Stomach smooth muscle (tissue), 2 donors: ENCODE results near the gene NMBR.
"Not testable (repeated sequence)": the region's sequence is repeated elsewhere in the genome, so short reads cannot be mapped to it uniquely, and the experiment has no call there.

Experiments
- H3K27ac ChIP-seq: one replicate; pipeline ENCODE4 v1.7.0; 2013; ENCODE audit warnings: mild to moderate bottlenecking, low read length, inconsistent platforms
- H3K27me3 ChIP-seq, 2 donors: one replicate each; pipeline ENCODE4 v1.7.0; 2013; ENCODE audit warnings: low read length in 2 of 2; ENCODE audit not compliant: insufficient read depth in 2 of 2, control insufficient read depth in 1 of 2
- H3K36me3 ChIP-seq, 2 donors: one replicate each; pipeline ENCODE4 v1.7.0; 2013; ENCODE audit warnings: low read length in 2 of 2; ENCODE audit not compliant: control insufficient read depth in 2 of 2, insufficient read depth in 2 of 2
- H3K4me1 ChIP-seq: one replicate; pipeline ENCODE4 v1.7.0; 2013; ENCODE audit warnings: low read length; ENCODE audit not compliant: control insufficient read depth, insufficient read depth
- H3K4me3 ChIP-seq, 2 donors: one replicate each; pipeline ENCODE4 v1.7.0; 2013; ENCODE audit warnings: low read length in 2 of 2
- H3K9ac ChIP-seq, 2 donors: one replicate each; pipeline ENCODE4 v1.7.0; 2013; ENCODE audit warnings: low read length in 2 of 2, mild to moderate bottlenecking in 1 of 2
- H3K9me3 ChIP-seq, 2 donors: one replicate each; pipeline ENCODE4 v1.7.0; 2013; ENCODE audit warnings: low read length in 2 of 2; ENCODE audit not compliant: control insufficient read depth in 2 of 2
- donor health status: healthy.
- donor health status: Pancreatic carcinoma.

NMBR gene

GRCh38 chr6:142155091-142155490, 8.2 kb upstream of the NMBR start:
- no peak overlapping the region for H3K4me3 ChIP-seq
- H3K27me3 ChIP-seq, result no peaks in the 10 kb centered on the region
- H3K9me3 ChIP-seq, result no peaks in the 10 kb centered on the region
- H3K27ac ChIP-seq, result no peak overlapping the region
- H3K9ac ChIP-seq, result no peak overlapping the region
- no peaks in the 10 kb centered on the region for H3K36me3 ChIP-seq
- H3K4me1 ChIP-seq, result no peaks in the 10 kb centered on the region

GRCh38 chr6:142154336-142154735, 7.4 kb upstream of the NMBR start:
- H3K27me3 ChIP-seq, result no peaks in the 10 kb centered on the region
- no peak overlapping the region for H3K9ac ChIP-seq
- no peak overlapping the region for H3K4me3 ChIP-seq
- H3K27ac ChIP-seq, result no peak overlapping the region
- no peaks in the 10 kb centered on the region for H3K36me3 ChIP-seq
- no peaks in the 10 kb centered on the region for H3K4me1 ChIP-seq
- no peaks in the 10 kb centered on the region for H3K9me3 ChIP-seq

GRCh38 chr6:142153196-142153595, 6.3 kb upstream of the NMBR start:
- no peaks in the 10 kb centered on the region for H3K9me3 ChIP-seq
- no peaks in the 10 kb centered on the region for H3K36me3 ChIP-seq
- no peak overlapping the region for H3K4me3 ChIP-seq
- H3K27ac ChIP-seq, result no peak overlapping the region
- H3K27me3 ChIP-seq, result no peaks in the 10 kb centered on the region
- peaks cover 1% of the 10 kb centered on the region for H3K4me1 ChIP-seq
- no peak overlapping the region for H3K9ac ChIP-seq

GRCh38 chr6:142152746-142153145, 5.8 kb upstream of the NMBR start:
- peaks cover 4% of the 10 kb centered on the region for H3K4me1 ChIP-seq
- no peaks in the 10 kb centered on the region for H3K36me3 ChIP-seq
- no peak overlapping the region for H3K27ac ChIP-seq

GRCh38 chr6:142141531-142141930, 5.4 kb downstream of the NMBR start:
- H3K4me3 ChIP-seq, H3K9ac ChIP-seq, H3K36me3 ChIP-seq, H3K4me1 ChIP-seq, H3K27ac ChIP-seq, H3K9me3 ChIP-seq, H3K27me3 ChIP-seq: not testable (repeated sequence)

More at GRCh38 chr6:142152746-142153145, 5.8 kb upstream of the NMBR start:
- no peaks in the 10 kb centered on the region for H3K27me3 ChIP-seq
- no peaks in the 10 kb centered on the region for H3K9me3 ChIP-seq
- no peak overlapping the region for H3K9ac ChIP-seq
- no peak overlapping the region for H3K4me3 ChIP-seq

GRCh38 chr6:142138876-142139275, 8.0 kb downstream of the NMBR start:
- H3K9ac ChIP-seq, result no peak overlapping the region
- no peaks in the 10 kb centered on the region for H3K36me3 ChIP-seq
- H3K4me3 ChIP-seq, result no peak overlapping the region
- no peaks in the 10 kb centered on the region for H3K27me3 ChIP-seq
- H3K9me3 ChIP-seq, result no peaks in the 10 kb centered on the region
- H3K4me1 ChIP-seq, result no peaks in the 10 kb centered on the region
- H3K27ac ChIP-seq, result no peak overlapping the region

- H3K27me3 ChIP-seq, result no peaks in the 10 kb centered on the region
- no peaks in the 10 kb centered on the region for H3K9me3 ChIP-seq
- no peak within 1 kb of the TSS for H3K27ac ChIP-seq
- H3K4me1 ChIP-seq, result no peaks in the 10 kb centered on the region
- no peak within 1 kb of the TSS for H3K4me3 ChIP-seq
- no peak within 1 kb of the TSS for H3K9ac ChIP-seq
- H3K36me3 ChIP-seq, result no peaks in the 10 kb centered on the region
These were observed 14.3 kb downstream of the NMBR start, which contains the start of gene GJE1 for GRCh38 chr6:142132625-142133024. GJE1 (plus strand) TSS chr6:142132925; CDS start chr6:142133159, 234 bp downstream.

- H3K27ac ChIP-seq, result no peak overlapping the region
- H3K27me3 ChIP-seq, result no peaks in the 10 kb centered on the region
- H3K4me3 ChIP-seq, result no peak overlapping the region
These were observed 16.1 kb downstream of the NMBR start for GRCh38 chr6:142130814-142131213.

GRCh38 chr6:142121342-142121741, 25.6 kb downstream of the NMBR start:
- H3K27me3 ChIP-seq, result no peaks in the 10 kb centered on the region
- H3K9ac ChIP-seq, result no peak overlapping the region
- no peaks in the 10 kb centered on the region for H3K9me3 ChIP-seq
- no peak overlapping the region for H3K4me3 ChIP-seq
- H3K36me3 ChIP-seq, result no peaks in the 10 kb centered on the region
- no peak overlapping the region for H3K27ac ChIP-seq
- H3K4me1 ChIP-seq, result no peaks in the 10 kb centered on the region

More at GRCh38 chr6:142130814-142131213, 16.1 kb downstream of the NMBR start:
- Histone ChIP-seq H3K9ac (no peak overlapping the region), H3K4me1 (no peaks in the 10 kb centered on the region), H3K36me3 (no peaks in the 10 kb centered on the region), H3K9me3 (no peaks in the 10 kb centered on the region)

GRCh38 chr6:142118925-142119324, 28.0 kb downstream of the NMBR start:
- Histone ChIP-seq H3K9ac (no peak overlapping the region), H3K4me3 (no peak overlapping the region), H3K9me3 (no peaks in the 10 kb centered on the region), H3K27me3 (no peaks in the 10 kb centered on the region), H3K27ac (no peak overlapping the region), H3K36me3 (no peaks in the 10 kb centered on the region), H3K4me1 (no peaks in the 10 kb centered on the region)

- no peak overlapping the region for H3K9ac ChIP-seq
- no peaks in the 10 kb centered on the region for H3K27me3 ChIP-seq
- no peaks in the 10 kb centered on the region for H3K9me3 ChIP-seq
- H3K27ac ChIP-seq, result no peak overlapping the region
- H3K4me1 ChIP-seq, result no peaks in the 10 kb centered on the region
- no peak overlapping the region for H3K4me3 ChIP-seq
- no peaks in the 10 kb centered on the region for H3K36me3 ChIP-seq
These were observed 28.6 kb downstream of the NMBR start for GRCh38 chr6:142118328-142118727.
